GM12865 (cell line): ENCODE data around the gene LRRC18.

Source experiments
- DNase-seq: peaks from one replicate; pipeline ENCODE4 v3.0.0; 2010; ENCODE audit warnings: low read depth
- H3K4me3 ChIP-seq: 2 replicates; pipeline ENCODE4 v1.5.1; 2011; ENCODE audit warnings: mild to moderate bottlenecking, low read depth, low read length, control low read depth
- CTCF ChIP-seq: IDR thresholded peaks from 2 replicates; pipeline ENCODE4 v1.5.1; 2011; ENCODE audit warnings: low read length, control low read depth, low read depth, inconsistent platforms; ENCODE audit not compliant: insufficient read depth; ENCODE audit errors: missing control alignments

The LRRC18 gene

GRCh38 chr10:48976196-48976595 lies 36.6 kb upstream of the LRRC18 start:
- H3K4me3 ChIP-seq: no peak overlapping the region
- DNase-seq: peak; percentile 18
- no peak for TF ChIP-seq CTCF

GRCh38 chr10:48974510-48975156 lies 35.0 kb upstream of the LRRC18 start:
- no peak overlapping the region for H3K4me3 ChIP-seq
- no peak for TF ChIP-seq CTCF
- DNase-seq: no peak

GRCh38 chr10:48973065-48973464 lies 33.4 kb upstream of the LRRC18 start:
- H3K4me3 ChIP-seq: no peak overlapping the region
- TF ChIP-seq CTCF: no peak
- no peak for DNase-seq

- no peak overlapping the region for H3K4me3 ChIP-seq
- no peak for TF ChIP-seq CTCF
- no peak for DNase-seq
Measured at GRCh38 chr10:48970654-48971053, 31.0 kb upstream of the LRRC18 start.

GRCh38 chr10:48970046-48970445 lies 30.4 kb upstream of the LRRC18 start:
- no peak for TF ChIP-seq CTCF
- H3K4me3 ChIP-seq: no peak overlapping the region
- no peak for DNase-seq

GRCh38 chr10:48968036-48968435 lies 28.4 kb upstream of the LRRC18 start:
- DNase-seq: no peak
- TF ChIP-seq CTCF: no peak
- H3K4me3 ChIP-seq: no peak overlapping the region

GRCh38 chr10:48965460-48965859 lies 25.8 kb upstream of the LRRC18 start:
- no peak for DNase-seq
- no peak for TF ChIP-seq CTCF

More at GRCh38 chr10:48965460-48965859, 25.8 kb upstream of the LRRC18 start:
- H3K4me3 ChIP-seq: no peak overlapping the region
